Measurements from ENCODE around the gene FER.
"Not testable (repeated sequence)": the region's sequence is repeated elsewhere in the genome, so short reads cannot be mapped to it uniquely, and the experiment has no call there.

FER gene

DNA sequence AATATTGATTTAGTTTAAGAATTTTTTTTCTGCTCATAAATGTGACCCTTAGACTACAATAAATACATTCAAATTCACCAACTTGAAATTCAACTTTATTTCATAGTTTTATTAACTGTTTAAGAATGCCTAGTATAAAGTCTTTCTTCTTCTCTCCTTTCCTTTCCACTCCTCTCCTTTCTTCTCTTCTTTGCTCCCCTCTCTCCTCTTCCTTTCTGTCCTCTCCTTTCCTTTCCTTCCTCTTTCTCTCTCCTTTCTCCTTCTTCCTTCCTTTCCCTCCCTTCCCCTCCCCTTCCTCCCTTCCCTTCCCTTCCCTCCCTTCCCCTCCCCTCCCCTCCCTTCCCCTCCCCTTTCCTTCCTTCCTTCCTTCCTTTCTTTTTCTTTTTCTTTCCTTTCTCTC lies 150.6 kb downstream of the FER start:
- H3K27ac ChIP-seq (ENCODE audit: low read length) = no peak overlapping the region
- no peaks in the 10 kb centered on the region for H3K27me3 ChIP-seq (ENCODE audit: low read depth, low read length)
- peaks cover 0 to 12% of the 10 kb centered on the region in 2 donors for H3K36me3 ChIP-seq (ENCODE audit: control insufficient read depth in 1 of 2, insufficient read depth in 2 of 2, low read length in 2 of 2)
- no peak overlapping the region for H3K4me3 ChIP-seq (ENCODE audit: low read depth in 1 of 2, low read length in 2 of 2)
- no peaks in the 10 kb centered on the region for H3K9me3 ChIP-seq (ENCODE audit: control insufficient read depth in 1 of 2, low read length in 2 of 2)
- no peaks in the 10 kb centered on the region for H3K4me1 ChIP-seq (ENCODE audit: control insufficient read depth in 1 of 2, insufficient read depth in 2 of 2, low read length in 2 of 2)

GRCh38 chr5:108898707-108899106 lies 151.0 kb downstream of the FER start:
- Histone ChIP-seq H3K9me3 (ENCODE audit: control insufficient read depth in 1 of 2, low read length in 2 of 2) (no peaks in the 10 kb centered on the region), H3K4me1 (ENCODE audit: control insufficient read depth in 1 of 2, insufficient read depth in 2 of 2, low read length in 2 of 2) (no peaks in the 10 kb centered on the region), H3K4me3 (ENCODE audit: low read depth in 1 of 2, low read length in 2 of 2) (no peak overlapping the region), H3K36me3 (ENCODE audit: control insufficient read depth in 1 of 2, insufficient read depth in 2 of 2, low read length in 2 of 2) (peaks cover 0 to 12% of the 10 kb centered on the region in 2 donors), H3K27ac (ENCODE audit: low read length) (no peak overlapping the region), H3K27me3 (ENCODE audit: low read depth, low read length) (no peaks in the 10 kb centered on the region)

- H3K9me3 ChIP-seq (ENCODE audit: control insufficient read depth in 1 of 2, low read length in 2 of 2); H3K27me3 ChIP-seq (ENCODE audit: low read depth, low read length); H3K4me3 ChIP-seq (ENCODE audit: low read depth in 1 of 2, low read length in 2 of 2); H3K4me1 ChIP-seq (ENCODE audit: control insufficient read depth in 1 of 2, insufficient read depth in 2 of 2, low read length in 2 of 2); H3K36me3 ChIP-seq (ENCODE audit: control insufficient read depth in 1 of 2, insufficient read depth in 2 of 2, low read length in 2 of 2); H3K27ac ChIP-seq (ENCODE audit: low read length): not testable (repeated sequence)
Measured at GRCh38 chr5:108899244-108899643, 151.5 kb downstream of the FER start.

DNA sequence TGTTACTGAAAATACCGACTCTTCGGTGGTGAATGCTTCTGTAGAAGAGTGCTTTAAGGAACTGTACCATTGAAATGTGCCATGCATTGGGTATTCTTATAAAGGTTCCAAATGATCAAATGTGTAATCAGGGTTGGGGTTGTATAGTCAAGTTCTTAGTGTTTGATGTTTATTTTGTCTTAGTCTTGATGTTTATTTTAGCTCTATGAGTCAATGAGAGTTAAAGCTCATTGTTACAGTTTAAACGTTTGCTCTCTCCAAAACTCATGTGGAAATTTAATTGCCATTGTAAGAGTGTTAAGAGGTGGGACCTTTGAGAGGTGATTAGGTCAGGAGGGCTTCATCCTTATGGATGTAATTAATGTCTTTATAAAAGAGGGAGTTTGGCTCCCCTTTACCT lies 153.0 kb downstream of the FER start:
- Histone ChIP-seq H3K27me3 (ENCODE audit: low read depth, low read length) (no peaks in the 10 kb centered on the region), H3K4me3 (ENCODE audit: low read depth in 1 of 2, low read length in 2 of 2) (no peak overlapping the region), H3K9me3 (ENCODE audit: control insufficient read depth in 1 of 2, low read length in 2 of 2) (no peaks in the 10 kb centered on the region), H3K4me1 (ENCODE audit: control insufficient read depth in 1 of 2, insufficient read depth in 2 of 2, low read length in 2 of 2) (no peaks in the 10 kb centered on the region), H3K27ac (ENCODE audit: low read length) (no peak overlapping the region), H3K36me3 (ENCODE audit: control insufficient read depth in 1 of 2, insufficient read depth in 2 of 2, low read length in 2 of 2) (peaks cover 0 to 7% of the 10 kb centered on the region in 2 donors)

DNA sequence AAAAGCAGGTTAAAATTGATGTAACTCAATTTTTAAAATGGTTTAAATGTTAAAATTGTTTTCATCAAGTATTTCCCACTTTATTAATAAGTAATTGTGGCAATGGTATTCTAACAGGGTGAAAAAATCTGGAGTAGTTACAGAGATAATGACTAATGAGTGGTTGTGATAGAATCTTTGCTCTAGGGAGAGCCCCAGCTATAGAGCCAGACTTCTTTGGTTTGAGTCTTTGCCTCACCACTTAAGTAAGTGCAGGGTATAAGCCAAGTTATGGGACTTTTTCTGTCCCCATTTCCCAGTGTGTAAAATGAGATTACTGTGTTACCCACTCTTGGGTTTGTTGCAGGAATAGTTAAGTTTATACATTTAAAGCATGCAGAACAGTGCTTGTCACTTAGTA lies 158.1 kb downstream of the FER start:
- Histone ChIP-seq H3K4me1 (ENCODE audit: control insufficient read depth in 1 of 2, insufficient read depth in 2 of 2, low read length in 2 of 2) (no peaks in the 10 kb centered on the region), H3K9me3 (ENCODE audit: control insufficient read depth in 1 of 2, low read length in 2 of 2) (no peaks in the 10 kb centered on the region), H3K4me3 (ENCODE audit: low read depth in 1 of 2, low read length in 2 of 2) (no peak overlapping the region), H3K36me3 (ENCODE audit: control insufficient read depth in 1 of 2, insufficient read depth in 2 of 2, low read length in 2 of 2) (no peaks in the 10 kb centered on the region), H3K27me3 (ENCODE audit: low read depth, low read length) (no peaks in the 10 kb centered on the region), H3K27ac (ENCODE audit: low read length) (no peak overlapping the region)

DNA sequence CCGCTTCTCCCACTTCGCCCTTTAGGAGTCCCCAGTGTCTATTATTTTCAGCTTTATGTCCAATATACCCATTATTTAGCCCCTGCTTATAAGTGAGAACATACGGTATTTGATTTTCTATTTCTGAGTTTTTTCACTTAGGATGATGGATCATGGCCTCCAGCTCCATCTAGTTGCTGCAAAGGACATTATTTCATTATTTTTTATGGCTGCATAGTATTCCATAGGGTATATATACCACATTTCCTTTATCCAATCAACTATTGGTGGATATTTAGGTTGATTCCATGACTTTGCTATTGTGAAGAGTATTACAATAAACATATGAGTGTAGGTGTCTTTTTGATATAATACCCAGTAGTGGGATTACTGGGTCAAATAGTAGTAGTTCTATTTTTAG lies 162.9 kb downstream of the FER start:
- no peak overlapping the region for H3K27ac ChIP-seq (ENCODE audit: low read length)
- no peak overlapping the region for H3K4me3 ChIP-seq (ENCODE audit: low read depth in 1 of 2, low read length in 2 of 2)
- no peaks in the 10 kb centered on the region for H3K27me3 ChIP-seq (ENCODE audit: low read depth, low read length)
- H3K9me3 ChIP-seq (ENCODE audit: control insufficient read depth in 1 of 2, low read length in 2 of 2) = no peaks in the 10 kb centered on the region
- H3K4me1 ChIP-seq (ENCODE audit: control insufficient read depth in 1 of 2, insufficient read depth in 2 of 2, low read length in 2 of 2) = no peaks in the 10 kb centered on the region
- no peaks in the 10 kb centered on the region for H3K36me3 ChIP-seq (ENCODE audit: control insufficient read depth in 1 of 2, insufficient read depth in 2 of 2, low read length in 2 of 2)

DNA sequence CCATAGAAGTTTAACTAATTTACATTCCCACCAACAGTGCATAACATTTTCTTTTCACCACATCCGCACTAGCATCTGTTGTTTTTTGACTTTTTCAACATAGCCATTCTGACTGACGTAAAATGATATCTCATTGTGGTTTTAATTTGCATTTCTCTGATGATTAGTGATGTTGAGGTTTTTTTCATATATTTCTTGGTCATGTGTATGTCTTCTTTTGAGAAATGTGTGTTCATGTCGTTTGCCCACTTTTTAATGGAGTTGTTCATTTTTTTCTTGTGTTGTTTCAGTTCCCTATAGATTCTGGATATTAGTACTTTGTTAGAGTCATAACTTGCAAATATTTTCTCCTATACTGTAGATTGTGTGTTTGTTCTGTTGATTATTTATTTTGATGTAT lies 163.4 kb downstream of the FER start:
- H3K4me1 ChIP-seq (ENCODE audit: control insufficient read depth in 1 of 2, insufficient read depth in 2 of 2, low read length in 2 of 2) = no peaks in the 10 kb centered on the region
- no peaks in the 10 kb centered on the region for H3K27me3 ChIP-seq (ENCODE audit: low read depth, low read length)
- no peaks in the 10 kb centered on the region for H3K36me3 ChIP-seq (ENCODE audit: control insufficient read depth in 1 of 2, insufficient read depth in 2 of 2, low read length in 2 of 2)
- no peaks in the 10 kb centered on the region for H3K9me3 ChIP-seq (ENCODE audit: control insufficient read depth in 1 of 2, low read length in 2 of 2)
- no peak overlapping the region for H3K4me3 ChIP-seq (ENCODE audit: low read depth in 1 of 2, low read length in 2 of 2)
- H3K27ac ChIP-seq (ENCODE audit: low read length) = no peak overlapping the region

DNA sequence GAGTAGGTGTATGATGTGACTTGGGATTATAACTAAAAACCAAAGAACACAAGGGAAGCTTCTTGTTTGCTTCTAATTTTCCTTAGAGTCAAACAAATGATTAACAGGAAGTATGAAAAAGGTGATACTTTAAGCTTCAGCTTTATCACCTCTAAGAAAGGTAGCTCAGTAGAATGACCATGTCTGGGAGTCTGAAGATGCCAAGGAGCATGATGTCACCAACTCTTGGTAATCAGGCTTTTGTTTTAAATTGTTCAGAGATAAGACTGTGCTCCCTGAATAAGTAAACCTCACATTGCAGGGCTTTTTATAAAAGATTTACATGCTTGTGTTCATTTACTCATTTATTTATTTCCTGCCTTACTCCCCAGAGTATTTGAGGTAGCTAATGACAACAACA lies 169.9 kb downstream of the FER start:
- Histone ChIP-seq H3K4me1 (ENCODE audit: control insufficient read depth in 1 of 2, insufficient read depth in 2 of 2, low read length in 2 of 2) (no peaks in the 10 kb centered on the region), H3K27ac (ENCODE audit: low read length) (no peak overlapping the region), H3K27me3 (ENCODE audit: low read depth, low read length) (no peaks in the 10 kb centered on the region), H3K9me3 (ENCODE audit: control insufficient read depth in 1 of 2, low read length in 2 of 2) (no peaks in the 10 kb centered on the region), H3K36me3 (ENCODE audit: control insufficient read depth in 1 of 2, insufficient read depth in 2 of 2, low read length in 2 of 2) (no peaks in the 10 kb centered on the region), H3K4me3 (ENCODE audit: low read depth in 1 of 2, low read length in 2 of 2) (no peak overlapping the region)

- Histone ChIP-seq H3K4me1 (ENCODE audit: control insufficient read depth in 1 of 2, insufficient read depth in 2 of 2, low read length in 2 of 2) (no peaks in the 10 kb centered on the region), H3K27ac (ENCODE audit: low read length) (no peak overlapping the region), H3K27me3 (ENCODE audit: low read depth, low read length) (no peaks in the 10 kb centered on the region), H3K4me3 (ENCODE audit: low read depth in 1 of 2, low read length in 2 of 2) (no peak overlapping the region), H3K9me3 (ENCODE audit: control insufficient read depth in 1 of 2, low read length in 2 of 2) (no peaks in the 10 kb centered on the region), H3K36me3 (ENCODE audit: control insufficient read depth in 1 of 2, insufficient read depth in 2 of 2, low read length in 2 of 2) (no peaks in the 10 kb centered on the region)
Measured at GRCh38 chr5:108919591-108920326, 172.1 kb downstream of the FER start.

DNA sequence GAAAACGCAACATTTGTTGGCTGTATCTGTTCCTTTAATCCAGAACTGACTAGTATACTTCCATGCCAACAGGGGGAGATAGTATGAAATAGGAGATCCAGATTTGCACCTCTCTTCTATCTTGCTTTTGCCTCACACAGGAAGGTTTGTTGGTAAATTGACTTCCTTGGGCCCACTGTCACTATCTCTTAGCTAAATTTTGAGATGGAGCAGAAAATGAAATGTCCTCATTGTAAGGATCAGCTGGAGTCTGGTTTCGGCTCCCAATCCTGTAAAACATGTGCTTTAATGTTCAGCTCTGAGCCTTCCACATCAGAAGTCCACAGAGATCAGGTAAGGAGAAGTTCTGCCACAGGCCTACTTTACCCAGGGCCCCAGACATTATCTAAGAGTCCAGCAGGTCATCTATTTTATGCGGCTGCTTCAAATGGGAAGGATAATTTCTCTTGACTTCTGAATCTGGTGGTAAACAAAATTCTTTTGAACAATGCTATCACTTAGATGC lies 176.8 kb downstream of the FER start:
- H3K27me3 ChIP-seq (ENCODE audit: low read depth, low read length) = no peaks in the 10 kb centered on the region

DNA sequence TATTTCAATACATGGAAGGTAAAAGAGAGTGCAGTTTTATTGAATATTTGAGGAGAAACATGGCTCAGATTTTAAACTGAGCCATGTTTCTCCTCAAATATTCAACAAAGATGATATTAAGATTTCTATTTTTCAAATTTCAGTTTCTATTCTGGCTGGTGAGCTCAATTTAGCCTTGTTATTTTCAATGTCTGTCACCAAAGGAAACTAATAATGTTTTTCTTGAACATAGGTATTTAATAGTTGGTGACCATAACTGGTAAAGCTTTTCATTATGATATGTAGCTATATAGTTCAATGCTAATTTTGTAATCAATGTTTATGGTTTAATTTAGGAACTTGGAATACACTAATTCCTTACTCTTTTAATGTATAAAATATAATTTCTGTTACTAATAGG lies 177.4 kb downstream of the FER start:
- no peak overlapping the region for H3K27ac ChIP-seq (ENCODE audit: low read length)
- no peaks in the 10 kb centered on the region for H3K36me3 ChIP-seq (ENCODE audit: control insufficient read depth in 1 of 2, insufficient read depth in 2 of 2, low read length in 2 of 2)
- no peak overlapping the region for H3K4me3 ChIP-seq (ENCODE audit: low read depth in 1 of 2, low read length in 2 of 2)
- no peaks in the 10 kb centered on the region for H3K9me3 ChIP-seq (ENCODE audit: control insufficient read depth in 1 of 2, low read length in 2 of 2)
- H3K27me3 ChIP-seq (ENCODE audit: low read depth, low read length) = no peaks in the 10 kb centered on the region
- H3K4me1 ChIP-seq (ENCODE audit: control insufficient read depth in 1 of 2, insufficient read depth in 2 of 2, low read length in 2 of 2) = no peaks in the 10 kb centered on the region

More for the DNA sequence above, 176.8 kb downstream of the FER start:
- Histone ChIP-seq H3K4me3 (ENCODE audit: low read depth in 1 of 2, low read length in 2 of 2) (no peak overlapping the region), H3K36me3 (ENCODE audit: control insufficient read depth in 1 of 2, insufficient read depth in 2 of 2, low read length in 2 of 2) (no peaks in the 10 kb centered on the region), H3K27ac (ENCODE audit: low read length) (no peak overlapping the region), H3K9me3 (ENCODE audit: control insufficient read depth in 1 of 2, low read length in 2 of 2) (no peaks in the 10 kb centered on the region), H3K4me1 (ENCODE audit: control insufficient read depth in 1 of 2, insufficient read depth in 2 of 2, low read length in 2 of 2) (no peaks in the 10 kb centered on the region)

- no peak overlapping the region for H3K4me3 ChIP-seq (ENCODE audit: low read depth in 1 of 2, low read length in 2 of 2)
- no peaks in the 10 kb centered on the region for H3K9me3 ChIP-seq (ENCODE audit: control insufficient read depth in 1 of 2, low read length in 2 of 2)
- no peaks in the 10 kb centered on the region for H3K4me1 ChIP-seq (ENCODE audit: control insufficient read depth in 1 of 2, insufficient read depth in 2 of 2, low read length in 2 of 2)
- H3K36me3 ChIP-seq (ENCODE audit: control insufficient read depth in 1 of 2, insufficient read depth in 2 of 2, low read length in 2 of 2) = peaks cover 0 to 3% of the 10 kb centered on the region in 2 donors
- H3K27ac ChIP-seq (ENCODE audit: low read length) = no peak overlapping the region
- H3K27me3 ChIP-seq (ENCODE audit: low read depth, low read length) = no peaks in the 10 kb centered on the region
Measured at GRCh38 chr5:108930107-108930506, 182.4 kb downstream of the FER start.
